Esophagus (tissue), 2 donors: ENCODE data around the gene NDUFAF8. TPM values are rescaled to one million over a fixed set of nuclear protein-coding genes. Genes with fewer than 3 reads are reported as not detected.

Source experiments
- H3K27ac ChIP-seq, 2 donors: one replicate each; pipeline ENCODE4 v1.5.1; 2013; ENCODE audit warnings: low read depth in 2 of 2, mild to moderate bottlenecking in 2 of 2, inconsistent platforms in 1 of 2, low read length in 1 of 2, moderate library complexity in 1 of 2
- H3K27me3 ChIP-seq, 2 donors: one replicate each; pipeline ENCODE4 v1.6.1; 2013; ENCODE audit warnings: low read length in 2 of 2, control low read depth in 1 of 2, mild to moderate bottlenecking in 1 of 2; ENCODE audit not compliant: insufficient read depth in 2 of 2, control insufficient read depth in 1 of 2
- H3K36me3 ChIP-seq, 2 donors: one replicate each; pipeline ENCODE4 v1.6.1; 2013; ENCODE audit warnings: low read length in 1 of 2; ENCODE audit not compliant: control insufficient read depth in 2 of 2, insufficient read depth in 2 of 2
- H3K4me1 ChIP-seq, 2 donors: one replicate each; pipeline ENCODE4 v1.6.1; 2013; ENCODE audit warnings: low read length in 1 of 2; ENCODE audit not compliant: control insufficient read depth in 2 of 2, insufficient read depth in 2 of 2
- H3K4me3 ChIP-seq, 2 donors: one replicate each; pipeline ENCODE4 v1.5.1; 2013; ENCODE audit warnings: low read length in 2 of 2, mild to moderate bottlenecking in 2 of 2, low read depth in 1 of 2, moderate library complexity in 1 of 2
- H3K9me3 ChIP-seq, 2 donors: one replicate each; pipeline ENCODE4 v1.6.1; 2013; ENCODE audit warnings: mild to moderate bottlenecking in 2 of 2, low read depth in 1 of 2, low read length in 1 of 2, moderate library complexity in 1 of 2; ENCODE audit not compliant: control insufficient read depth in 2 of 2, insufficient read depth in 1 of 2
- WGBS, 2 donors: extraction: QIAGEN DNeasy Blood & Tissue Kit; methylation state at CpG; one replicate each; pipeline ENCODE4 v1.1.7; 2013; 5-methylcytosine and 5-hydroxymethylcytosine counted together
- polyA plus RNA-seq, 2 donors: library from polyadenylated mRNA; stranded (reverse); fragments of 200-250 nt; gene quantifications; one replicate each; pipeline ENCODE4 v1.2.3, GENCODE V29; 2013
- donor health status: healthy with polysubstance abuse.
- donor health status: Bipolar disorder and iron deficiency.

The NDUFAF8 gene
- polyA plus RNA-seq, 2 donors, result 34.0 to 37.1 TPM

GRCh38 chr17:81194225-81194760 is 44.8 kb upstream of the NDUFAF8 start:
- Histone ChIP-seq H3K9me3 (no peaks in the 10 kb centered on the region), H3K4me1 (no peaks in the 10 kb centered on the region), H3K27me3 (no peaks in the 10 kb centered on the region), H3K4me3 (no peak overlapping the region), H3K36me3 (peaks cover 0 to 18% of the 10 kb centered on the region in 2 donors), H3K27ac (no peak overlapping the region)
- WGBS, 2 donors, result 89 to 90% methylated on average over 21 of the region's 21 CpGs

- peaks cover 0 to 16% of the 10 kb centered on the region in 2 donors for H3K36me3 ChIP-seq
These were observed 43.9 kb upstream of the NDUFAF8 start for GRCh38 chr17:81194941-81195901.

GRCh38 chr17:81195941-81196495 is 43.1 kb upstream of the NDUFAF8 start:
- H3K27ac ChIP-seq, result no peak overlapping the region
- H3K36me3 ChIP-seq, result peaks cover 0 to 16% of the 10 kb centered on the region in 2 donors
- WGBS, 2 donors, result 90 to 97% methylated on average over 14 of the region's 14 CpGs
- no peaks in the 10 kb centered on the region for H3K9me3 ChIP-seq
- no peaks in the 10 kb centered on the region for H3K27me3 ChIP-seq
- peaks cover 0 to 4% of the 10 kb centered on the region in 2 donors for H3K4me1 ChIP-seq
- H3K4me3 ChIP-seq, result no peak overlapping the region

More at GRCh38 chr17:81194941-81195901, 43.9 kb upstream of the NDUFAF8 start:
- no peaks in the 10 kb centered on the region for H3K27me3 ChIP-seq
- no peaks in the 10 kb centered on the region for H3K9me3 ChIP-seq
- 84 to 91% methylated on average over 36 to 37 of the region's 37 CpGs for WGBS, 2 donors
- no peak overlapping the region for H3K4me3 ChIP-seq
- no peak overlapping the region for H3K27ac ChIP-seq
- H3K4me1 ChIP-seq, result no peaks in the 10 kb centered on the region

- Histone ChIP-seq H3K36me3 (peaks cover 0 to 16% of the 10 kb centered on the region in 2 donors), H3K4me1 (peaks cover 0 to 4% of the 10 kb centered on the region in 2 donors), H3K27ac (no peak overlapping the region), H3K9me3 (no peaks in the 10 kb centered on the region), H3K27me3 (no peaks in the 10 kb centered on the region), H3K4me3 (no peak overlapping the region)
- 85 to 88% methylated on average over 45 of the region's 45 CpGs for WGBS, 2 donors
These were observed 42.4 kb upstream of the NDUFAF8 start for GRCh38 chr17:81196505-81197408.

GRCh38 chr17:81197409-81197795 is 41.7 kb upstream of the NDUFAF8 start:
- Histone ChIP-seq H3K9me3 (no peaks in the 10 kb centered on the region), H3K36me3 (peaks cover 0 to 16% of the 10 kb centered on the region in 2 donors), H3K27me3 (no peaks in the 10 kb centered on the region), H3K4me3 (no peak overlapping the region), H3K27ac (no peak overlapping the region), H3K4me1 (peaks cover 0 to 4% of the 10 kb centered on the region in 2 donors)
- 80 to 85% methylated on average over 14 of the region's 14 CpGs for WGBS, 2 donors

- Histone ChIP-seq H3K27ac (no peak overlapping the region), H3K4me3 (no peak overlapping the region), H3K36me3 (peaks cover 0 to 16% of the 10 kb centered on the region in 2 donors), H3K9me3 (no peaks in the 10 kb centered on the region), H3K27me3 (no peaks in the 10 kb centered on the region), H3K4me1 (peaks cover 0 to 4% of the 10 kb centered on the region in 2 donors)
- 88 to 91% methylated on average over 21 of the region's 21 CpGs for WGBS, 2 donors
These were observed 41.2 kb upstream of the NDUFAF8 start for GRCh38 chr17:81197831-81198490.

GRCh38 chr17:81198826-81199481 is 40.2 kb upstream of the NDUFAF8 start:
- H3K27me3 ChIP-seq, result no peaks in the 10 kb centered on the region
- no peaks in the 10 kb centered on the region for H3K9me3 ChIP-seq
- no peak overlapping the region for H3K27ac ChIP-seq
- H3K4me3 ChIP-seq, result no peak overlapping the region
- H3K36me3 ChIP-seq, result peaks cover 0 to 16% of the 10 kb centered on the region in 2 donors
- 86 to 89% methylated on average over 20 to 22 of the region's 22 CpGs for WGBS, 2 donors
- H3K4me1 ChIP-seq, result peaks cover 0 to 4% of the 10 kb centered on the region in 2 donors

- Histone ChIP-seq H3K27me3 (no peaks in the 10 kb centered on the region), H3K27ac (no peak overlapping the region), H3K4me3 (no peak overlapping the region), H3K9me3 (no peaks in the 10 kb centered on the region), H3K4me1 (peaks cover 0 to 4% of the 10 kb centered on the region in 2 donors), H3K36me3 (peaks cover 0 to 16% of the 10 kb centered on the region in 2 donors)
- 93 to 94% methylated on average over 16 to 18 of the region's 18 CpGs for WGBS, 2 donors
These were observed 39.7 kb upstream of the NDUFAF8 start for GRCh38 chr17:81199482-81199830.
